Activated CD4-positive, alpha-beta memory T cell treated with anti-CD3 and anti-CD28 coated beads for 36 hours (primary cell): ENCODE data around the gene CENPB. TPM values are rescaled to one million over a fixed set of nuclear protein-coding genes. Genes with fewer than 3 reads are reported as not detected.

Experiments
- CTCF ChIA-PET: fragments of 350-600 bp; sonication (Branson Sonifier 250); formaldehyde crosslinking; loops from one replicate; lab custom pipeline; 2021; ENCODE audit warnings: antibody characterized with exemption, inconsistent platforms; lab: Charles Lee
- POLR2A ChIA-PET: fragments of 350-600 bp; sonication (Branson Sonifier 250); formaldehyde crosslinking; loops from one replicate; lab custom pipeline; 2021; ENCODE audit warnings: antibody characterized with exemption; lab: Charles Lee
- DNase-seq: peaks from one replicate; pipeline ENCODE4 v3.0.0-alpha.2; 2020
- H3K27ac Mint-ChIP-seq: one replicate; pipeline ENCODE4 v1.8.0; 2021; ENCODE audit warnings: mixed read lengths
- H3K27me3 Mint-ChIP-seq: one replicate; pipeline ENCODE4 v1.8.0; 2021; ENCODE audit warnings: mixed read lengths
- H3K36me3 Mint-ChIP-seq: one replicate; pipeline ENCODE4 v1.8.0; 2021; ENCODE audit warnings: mixed read lengths
- H3K4me1 Mint-ChIP-seq: one replicate; pipeline ENCODE4 v1.8.0; 2021; ENCODE audit warnings: low read depth, mixed read lengths
- H3K4me3 Mint-ChIP-seq: one replicate; pipeline ENCODE4 v1.8.0; 2021; ENCODE audit warnings: mild to moderate bottlenecking, mixed read lengths
- H3K9me3 Mint-ChIP-seq: one replicate; pipeline ENCODE4 v1.8.0; 2021; ENCODE audit warnings: mixed read lengths
- intact Hi-C: fragments of 100-400 bp; cut with micrococcal nuclease; formaldehyde crosslinking; loops from one replicate; pipeline ENCODE4 v1.15.1; 2023
- total RNA-seq, 2 experiments: library from RNA; stranded (reverse); gene quantifications; one replicate each; pipeline ENCODE4 v1.2.3, GENCODE V29; 2021

CENPB gene
- total RNA-seq, 2 experiments from 2014 or later, result 50.1 to 51.9 TPM

DNA sequence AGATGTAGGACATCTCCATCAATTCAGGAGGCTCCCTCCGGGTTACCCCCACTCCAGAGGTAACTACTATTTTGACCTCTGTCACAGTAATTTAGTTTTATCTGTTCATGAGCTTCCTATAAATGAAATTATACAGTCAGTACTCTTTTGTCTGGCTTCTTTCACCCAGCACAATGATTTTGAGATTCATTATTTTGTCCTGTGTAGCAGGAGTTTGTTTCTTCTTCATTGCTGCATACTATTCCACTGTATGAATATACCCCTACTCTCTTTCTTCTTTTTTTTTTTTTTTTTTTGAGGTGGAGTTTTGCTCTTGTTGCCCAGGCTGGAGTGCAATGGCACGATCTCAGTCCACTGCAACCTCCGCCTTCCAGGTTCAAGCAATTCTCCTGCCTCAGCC, 22.0 kb upstream of the CENPB start:
- H3K27ac Mint-ChIP-seq, result peak overlapping the region; percentile 76
- intact Hi-C loops, result no loop called here
- DNase-seq, result no peak
- H3K4me1 Mint-ChIP-seq, result peaks cover 55% of the 10 kb centered on the region
- H3K36me3 Mint-ChIP-seq, result peaks cover 27% of the 10 kb centered on the region
- H3K9me3 Mint-ChIP-seq, result no peaks in the 10 kb centered on the region
- H3K27me3 Mint-ChIP-seq, result no peaks in the 10 kb centered on the region
- ChIA-PET POLR2A (interaction anchor here (0.6 kb wide), 1 partner anchor 185 kb away, joined by 3 read pairs; no protein-coding TSS in a partner anchor), CTCF (no interaction called here)
- H3K4me3 Mint-ChIP-seq, result no peak overlapping the region

GRCh38 chr20:3804781-3805180, 18.2 kb upstream of the CENPB start:
- DNase-seq, result no peak
- H3K4me1 Mint-ChIP-seq, result peaks cover 57% of the 10 kb centered on the region
- no peak overlapping the region for H3K4me3 Mint-ChIP-seq
- no peaks in the 10 kb centered on the region for H3K9me3 Mint-ChIP-seq
- CTCF ChIA-PET, result interaction anchor here (1.4 kb wide), 1 partner anchor 15 kb away, joined by 6 read pairs; the partner anchor contains the start of gene AP5S1
- H3K27ac Mint-ChIP-seq, result no peak overlapping the region
- intact Hi-C loops, result no loop called here
- peaks cover 56% of the 10 kb centered on the region for H3K36me3 Mint-ChIP-seq
- no peaks in the 10 kb centered on the region for H3K27me3 Mint-ChIP-seq
- POLR2A ChIA-PET, result interaction anchor here (0.7 to 1.2 kb wide), 2 partner anchors 11 to 646 kb away, joined by 3 read pairs; no protein-coding TSS in a partner anchor

- ChIA-PET CTCF (interaction anchor here (1.4 kb wide), 1 partner anchor 16 kb away, joined by 6 read pairs; the partner anchor contains the start of gene AP5S1), POLR2A (no interaction called here)
- no peak for DNase-seq
- intact Hi-C loops, result no loop called here
- no peak overlapping the region for H3K4me3 Mint-ChIP-seq
- peak overlapping the region; percentile 20 for H3K27ac Mint-ChIP-seq
- no peaks in the 10 kb centered on the region for H3K27me3 Mint-ChIP-seq
- peaks cover 60% of the 10 kb centered on the region for H3K36me3 Mint-ChIP-seq
- H3K4me1 Mint-ChIP-seq, result peaks cover 62% of the 10 kb centered on the region
- no peaks in the 10 kb centered on the region for H3K9me3 Mint-ChIP-seq
Measured at GRCh38 chr20:3804254-3804751, 17.8 kb upstream of the CENPB start.

GRCh38 chr20:3803854-3804253, 17.3 kb upstream of the CENPB start:
- Mint-ChIP-seq H3K9me3 (no peaks in the 10 kb centered on the region), H3K4me1 (peaks cover 66% of the 10 kb centered on the region), H3K36me3 (peaks cover 63% of the 10 kb centered on the region), H3K4me3 (no peak overlapping the region), H3K27ac (peak overlapping the region; percentile 20), H3K27me3 (no peaks in the 10 kb centered on the region)
- intact Hi-C loops, result no loop called here
- CTCF ChIA-PET, result interaction anchor here (1.1 kb wide), 1 partner anchor 17 kb away, joined by 4 read pairs; the partner anchor contains the start of gene AP5S1
- no peak for DNase-seq
- POLR2A ChIA-PET, result no interaction called here

GRCh38 chr20:3803289-3803688, 16.7 kb upstream of the CENPB start:
- CTCF ChIA-PET, result interaction anchor here (1.1 kb wide), 1 partner anchor 17 kb away, joined by 4 read pairs; the partner anchor contains the start of gene AP5S1
- no peak overlapping the region for H3K4me3 Mint-ChIP-seq
- H3K36me3 Mint-ChIP-seq, result peaks cover 68% of the 10 kb centered on the region
- no peak for DNase-seq
- intact Hi-C loops, result no loop called here
- POLR2A ChIA-PET, result no interaction called here
- H3K9me3 Mint-ChIP-seq, result no peaks in the 10 kb centered on the region
- H3K27me3 Mint-ChIP-seq, result no peaks in the 10 kb centered on the region
- peak overlapping the region; percentile 59 for H3K27ac Mint-ChIP-seq
- peaks cover 69% of the 10 kb centered on the region for H3K4me1 Mint-ChIP-seq

DNA sequence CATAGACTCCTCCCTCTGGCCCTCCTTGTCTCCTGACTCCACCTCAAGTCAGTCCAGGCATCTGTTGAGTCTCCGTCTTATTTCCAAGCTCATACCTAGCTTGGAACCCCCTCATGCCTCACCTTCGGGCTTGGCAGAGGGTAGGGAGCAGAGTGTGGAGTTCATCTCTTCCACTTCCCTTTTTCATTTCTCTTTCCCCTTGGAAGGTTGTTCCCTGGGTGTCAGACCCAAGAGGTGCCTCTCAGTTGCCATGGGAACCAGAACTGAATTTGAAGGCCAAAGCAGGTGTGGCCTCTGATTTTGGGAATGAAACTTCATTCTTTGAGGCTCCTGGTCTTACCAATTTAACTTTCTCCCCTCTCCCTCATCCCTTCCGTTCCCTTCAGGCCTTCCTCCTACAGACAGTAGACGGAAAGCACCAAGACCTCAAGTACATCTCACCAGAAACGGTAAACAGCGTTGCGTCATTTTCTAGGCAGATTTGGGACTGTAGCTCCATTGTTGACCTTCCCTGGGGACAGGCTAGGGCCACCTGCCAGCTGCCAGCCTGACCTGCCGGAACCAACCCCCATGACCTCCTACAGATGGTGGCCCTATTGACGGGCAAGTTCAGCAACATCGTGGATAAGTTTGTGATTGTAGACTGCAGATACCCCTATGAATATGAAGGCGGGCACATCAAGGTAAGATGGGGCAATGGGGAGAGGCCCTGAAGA, 16.1 kb upstream of the CENPB start:
- H3K27ac Mint-ChIP-seq, result peak overlapping the region; percentile 39
- no peak overlapping the region for H3K4me3 Mint-ChIP-seq
- H3K4me1 Mint-ChIP-seq, result peaks cover 69% of the 10 kb centered on the region

DNA sequence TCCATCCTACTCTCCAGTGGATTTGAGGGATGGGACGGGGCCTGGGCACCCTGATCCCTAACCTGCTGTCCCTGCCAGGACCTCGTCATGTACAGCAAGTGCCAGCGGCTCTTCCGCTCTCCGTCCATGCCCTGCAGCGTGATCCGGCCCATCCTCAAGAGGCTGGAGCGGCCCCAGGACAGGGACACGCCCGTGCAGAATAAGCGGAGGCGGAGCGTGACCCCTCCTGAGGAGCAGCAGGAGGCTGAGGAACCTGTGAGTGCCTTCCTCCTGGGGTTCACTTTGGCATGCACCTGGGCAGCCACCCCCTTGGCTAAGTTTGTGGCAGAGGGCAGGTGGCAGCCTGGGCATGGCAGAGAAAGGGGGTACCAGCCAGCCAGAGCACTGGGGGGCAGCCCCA, 15.3 kb upstream of the CENPB start:
- intact Hi-C loops, result no loop called here

More for the DNA sequence above, 16.1 kb upstream of the CENPB start:
- H3K36me3 Mint-ChIP-seq, result peaks cover 73% of the 10 kb centered on the region
- POLR2A ChIA-PET, result no interaction called here
- no peaks in the 10 kb centered on the region for H3K27me3 Mint-ChIP-seq
- H3K9me3 Mint-ChIP-seq, result no peaks in the 10 kb centered on the region
- CTCF ChIA-PET, result interaction anchor here (1.1 kb wide), 1 partner anchor 18 kb away, joined by 4 read pairs; the partner anchor contains the start of gene AP5S1
- intact Hi-C loops, result no loop called here
- DNase-seq, result no peak

DNA sequence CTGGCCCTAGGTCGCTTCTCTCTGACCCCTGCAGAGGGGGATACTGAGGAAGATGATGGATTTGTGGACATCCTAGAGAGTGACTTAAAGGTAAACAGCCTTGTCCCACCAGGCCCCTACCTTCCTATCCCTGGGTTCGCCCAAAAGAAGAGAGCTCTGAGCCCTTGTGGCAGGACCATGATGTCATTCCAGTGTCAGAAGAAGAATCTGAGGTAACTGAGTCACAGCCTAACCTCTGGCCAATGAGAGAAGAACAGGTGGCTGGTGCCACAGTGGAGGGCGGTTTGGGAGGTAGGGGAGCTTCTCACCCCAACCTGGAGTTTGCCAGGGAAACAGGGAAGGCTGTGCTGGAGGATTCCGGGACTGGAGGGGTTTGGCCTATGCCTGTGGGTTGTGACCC, 14.8 kb upstream of the CENPB start:
- H3K27me3 Mint-ChIP-seq, result no peaks in the 10 kb centered on the region
- peaks cover 80% of the 10 kb centered on the region for H3K36me3 Mint-ChIP-seq
- POLR2A ChIA-PET, result interaction anchor here (0.6 to 1.6 kb wide), 4 partner anchors 9 to 18 kb away, joined by 3 to 7 read pairs (median 4); partner anchors contain the start of gene AP5S1
- CTCF ChIA-PET, result interaction anchor here (2.1 to 3.0 kb wide), 2 partner anchors 19 to 53 kb away, joined by 7 to 15 read pairs; partner anchors contain the start of gene AP5S1
- H3K27ac Mint-ChIP-seq, result peak overlapping the region; percentile 72
- H3K9me3 Mint-ChIP-seq, result no peaks in the 10 kb centered on the region
- DNase-seq, result no peak
- H3K4me1 Mint-ChIP-seq, result peaks cover 59% of the 10 kb centered on the region
- no peak overlapping the region for H3K4me3 Mint-ChIP-seq
- intact Hi-C loops, result no loop called here

More for the DNA sequence above, 15.3 kb upstream of the CENPB start:
- DNase-seq, result no peak
- ChIA-PET CTCF (interaction anchor here (2.1 to 3.0 kb wide), 2 partner anchors 18 to 53 kb away, joined by 7 to 15 read pairs; partner anchors contain the start of gene AP5S1), POLR2A (interaction anchor here (1.0 kb wide), 1 partner anchor 18 kb away, joined by 5 read pairs; the partner anchor contains the start of gene AP5S1)
- Mint-ChIP-seq H3K9me3 (no peaks in the 10 kb centered on the region), H3K27me3 (no peaks in the 10 kb centered on the region), H3K27ac (no peak overlapping the region), H3K4me3 (no peak overlapping the region), H3K36me3 (peaks cover 81% of the 10 kb centered on the region), H3K4me1 (peaks cover 62% of the 10 kb centered on the region)

GRCh38 chr20:3800878-3801260, 14.3 kb upstream of the CENPB start:
- intact Hi-C loops, result no loop called here
- DNase-seq, result no peak
- CTCF ChIA-PET, result interaction anchor here (2.1 to 3.0 kb wide), 2 partner anchors 19 to 54 kb away, joined by 7 to 15 read pairs; partner anchors contain the start of gene AP5S1
- H3K4me1 Mint-ChIP-seq, result peaks cover 58% of the 10 kb centered on the region
- no peaks in the 10 kb centered on the region for H3K9me3 Mint-ChIP-seq
- no peaks in the 10 kb centered on the region for H3K27me3 Mint-ChIP-seq
- POLR2A ChIA-PET, result interaction anchor here (0.6 to 1.6 kb wide), 4 partner anchors 9 to 19 kb away, joined by 3 to 7 read pairs (median 4); partner anchors contain the start of gene AP5S1
- H3K27ac Mint-ChIP-seq, result peak overlapping the region; percentile 33
- H3K4me3 Mint-ChIP-seq, result no peak overlapping the region
- peaks cover 77% of the 10 kb centered on the region for H3K36me3 Mint-ChIP-seq

DNA sequence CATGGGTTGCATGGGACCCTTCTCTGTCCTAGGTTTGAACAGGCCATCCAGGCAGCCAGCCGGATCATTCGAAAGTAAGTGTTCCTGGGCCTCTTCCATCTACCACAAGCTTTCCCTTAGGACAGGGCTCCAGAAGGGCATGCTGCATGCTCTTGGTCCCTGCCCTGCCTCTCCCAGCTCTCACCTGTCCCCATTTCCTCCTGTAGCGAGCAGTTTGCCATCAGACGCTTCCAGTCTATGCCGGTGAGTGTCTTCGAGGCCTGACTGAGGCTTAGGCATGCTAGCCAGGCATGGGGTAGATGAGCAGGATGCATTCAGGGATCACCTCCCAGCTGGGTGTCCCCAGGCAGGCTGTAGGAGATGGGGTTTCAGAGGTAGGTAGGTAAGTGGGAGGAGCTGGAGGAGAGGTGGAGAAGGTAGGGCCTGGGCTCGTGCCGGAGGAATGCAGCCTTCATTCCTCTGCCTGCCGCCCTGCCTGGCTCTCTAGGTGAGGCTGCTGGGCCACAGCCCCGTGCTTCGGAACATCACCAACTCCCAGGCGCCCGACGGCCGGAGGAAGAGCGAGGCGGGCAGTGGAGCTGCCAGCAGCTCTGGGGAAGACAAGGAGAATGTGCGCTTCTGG, 13.8 kb upstream of the CENPB start:
- intact Hi-C loops, result no loop called here
- Mint-ChIP-seq H3K36me3 (peaks cover 72% of the 10 kb centered on the region), H3K27me3 (no peaks in the 10 kb centered on the region), H3K9me3 (no peaks in the 10 kb centered on the region), H3K4me1 (peaks cover 58% of the 10 kb centered on the region), H3K4me3 (no peak overlapping the region), H3K27ac (peak overlapping the region; percentile 97)
- ChIA-PET POLR2A (interaction anchor here (0.6 to 1.6 kb wide), 4 partner anchors 10 to 20 kb away, joined by 3 to 7 read pairs (median 6); partner anchors contain the start of gene AP5S1), CTCF (interaction anchor here (1.0 to 3.0 kb wide), 3 partner anchors 20 to 54 kb away, joined by 3 to 15 read pairs (median 7); partner anchors contain the start of gene AP5S1)
- no peak for DNase-seq

GRCh38 chr20:3798908-3799248, 12.3 kb upstream of the CENPB start:
- peaks cover 56% of the 10 kb centered on the region for H3K4me1 Mint-ChIP-seq

More at GRCh38 chr20:3798908-3799248, 12.3 kb upstream of the CENPB start:
- ChIA-PET POLR2A (interaction anchor here (1.0 kb wide), 1 partner anchor 12 kb away, joined by 3 read pairs; no protein-coding TSS in a partner anchor), CTCF (interaction anchor here (3.0 kb wide), 1 partner anchor 21 kb away, joined by 15 read pairs; the partner anchor contains the start of gene AP5S1)
- no peaks in the 10 kb centered on the region for H3K27me3 Mint-ChIP-seq
- peak overlapping the region; percentile 97 for H3K27ac Mint-ChIP-seq
- H3K36me3 Mint-ChIP-seq, result peaks cover 60% of the 10 kb centered on the region
- H3K4me3 Mint-ChIP-seq, result peak overlapping the region; percentile 95
- no peaks in the 10 kb centered on the region for H3K9me3 Mint-ChIP-seq
- intact Hi-C loops, result loop anchor here (5.0 kb wide), 2 partner anchors 88 to 108 kb away; partner anchors contain the start of gene PANK2
- DNase-seq, result no peak
